BJ (cell line): ENCODE measurements around the gene NPAS2. TPM values are rescaled to one million over a fixed set of nuclear protein-coding genes. Genes with fewer than 3 reads are reported as not detected.

Experiments
- CTCF ChIA-PET: fragments of 350-600 bp; formaldehyde crosslinking; extraction: SDS; loops from one replicate; lab custom pipeline; 2021; ENCODE audit warnings: antibody characterized with exemption, inconsistent platforms; lab: Yijun Ruan, JAX
- POLR2A ChIA-PET: fragments of 300-600 bp; sonication (Branson Sonifier 250); formaldehyde crosslinking; extraction: SDS; loops from one replicate; lab custom pipeline; 2021; ENCODE audit warnings: antibody characterized with exemption; lab: Charles Lee
- DNase-seq: peaks from one replicate; pipeline ENCODE4 v3.0.0-alpha.2; 2011; ENCODE audit warnings: low read depth
- H3K27me3 ChIP-seq: 2 replicates; pipeline ENCODE4 v1.6.0; 2011; ENCODE audit warnings: low read length; ENCODE audit not compliant: control insufficient read depth, insufficient read depth
- H3K36me3 ChIP-seq: 2 replicates; pipeline ENCODE4 v1.5.1; 2011; ENCODE audit warnings: low read length; ENCODE audit not compliant: control insufficient read depth, insufficient read depth
- H3K4me3 ChIP-seq: 2 replicates; pipeline ENCODE4 v1.5.1; 2011; ENCODE audit warnings: low read depth, mild to moderate bottlenecking, control low read depth, low read length
- CTCF ChIP-seq: IDR thresholded peaks from 2 replicates; pipeline ENCODE4 v1.5.1; 2011; ENCODE audit warnings: low read depth, mild to moderate bottlenecking, control low read depth, inconsistent platforms, low read length, moderate library complexity; ENCODE audit not compliant: insufficient read depth
- polyA plus RNA-seq: library from polyadenylated mRNA; depleted of rRNA; stranded (reverse); fragments of >200 nt; gene quantifications from 2 replicates; pipeline ENCODE4 v1.2.3, GENCODE V29; 2011

NPAS2 gene
- polyA plus RNA-seq, 1 experiment = 13.1 TPM

GRCh38 chr2:100802066-100802465 lies 17.9 kb upstream of the NPAS2 start:
- Histone ChIP-seq H3K27me3 (no peaks in the 10 kb centered on the region; the same call in 1 of the 2 replicates), H3K4me3 (no peak overlapping the region), H3K36me3 (no peaks in the 10 kb centered on the region)
- no peak for TF ChIP-seq CTCF
- CTCF ChIA-PET = interaction anchor here (0.6 to 1.6 kb wide), 2 partner anchors 17 to 27 kb away, joined by 3 to 4 read pairs; no protein-coding TSS in a partner anchor
- DNase-seq = no peak
- POLR2A ChIA-PET = no interaction called here

- DNase-seq = no peak
- ChIA-PET CTCF (no interaction called here), POLR2A (no interaction called here)
- no peak for TF ChIP-seq CTCF
- Histone ChIP-seq H3K36me3 (no peaks in the 10 kb centered on the region), H3K4me3 (no peak overlapping the region), H3K27me3 (no peaks in the 10 kb centered on the region; the same call in 1 of the 2 replicates)
Measured at GRCh38 chr2:100803334-100803733, 16.6 kb upstream of the NPAS2 start.

GRCh38 chr2:100806550-100806949 lies 13.4 kb upstream of the NPAS2 start:
- H3K36me3 ChIP-seq = no peaks in the 10 kb centered on the region
- no peak overlapping the region for H3K4me3 ChIP-seq
- DNase-seq = no peak
- H3K27me3 ChIP-seq = 0 out of 2 replicates have a peak, but pooled peaks cover 1% of the 10 kb centered on the region
- ChIA-PET CTCF (interaction anchor here (0.6 to 0.9 kb wide), 2 partner anchors 12 to 39 kb away, joined by 3 to 4 read pairs; no protein-coding TSS in a partner anchor), POLR2A (no interaction called here)
- no peak for TF ChIP-seq CTCF

- CTCF ChIA-PET = interaction anchor here (0.9 kb wide), 1 partner anchor 78 kb away, joined by 3 read pairs; no protein-coding TSS in a partner anchor
Measured at GRCh38 chr2:100807707-100808106, 12.2 kb upstream of the NPAS2 start.

GRCh38 chr2:100808582-100808981 lies 11.4 kb upstream of the NPAS2 start:
- ChIA-PET CTCF (interaction anchor here (0.9 kb wide), 1 partner anchor 79 kb away, joined by 3 read pairs; no protein-coding TSS in a partner anchor), POLR2A (no interaction called here)
- H3K36me3 ChIP-seq = no peaks in the 10 kb centered on the region
- H3K27me3 ChIP-seq = 0 out of 2 replicates have a peak, but pooled peaks cover 1% of the 10 kb centered on the region
- no peak overlapping the region for H3K4me3 ChIP-seq
- no peak for TF ChIP-seq CTCF
- DNase-seq = no peak

More at GRCh38 chr2:100807707-100808106, 12.2 kb upstream of the NPAS2 start:
- POLR2A ChIA-PET = no interaction called here
- TF ChIP-seq CTCF = no peak
- H3K36me3 ChIP-seq = no peaks in the 10 kb centered on the region
- no peak for DNase-seq
- 0 out of 2 replicates have a peak, but pooled peaks cover 1% of the 10 kb centered on the region for H3K27me3 ChIP-seq
- no peak overlapping the region for H3K4me3 ChIP-seq
